Glomerular visceral epithelial cell (primary cell): ENCODE results near the gene CACNA2D3.

Source experiments
- DNase-seq: peaks from one replicate; pipeline ENCODE4 v3.0.0-alpha.2; 2016; ENCODE audit errors: extremely low spot score

Gene CACNA2D3

DNA sequence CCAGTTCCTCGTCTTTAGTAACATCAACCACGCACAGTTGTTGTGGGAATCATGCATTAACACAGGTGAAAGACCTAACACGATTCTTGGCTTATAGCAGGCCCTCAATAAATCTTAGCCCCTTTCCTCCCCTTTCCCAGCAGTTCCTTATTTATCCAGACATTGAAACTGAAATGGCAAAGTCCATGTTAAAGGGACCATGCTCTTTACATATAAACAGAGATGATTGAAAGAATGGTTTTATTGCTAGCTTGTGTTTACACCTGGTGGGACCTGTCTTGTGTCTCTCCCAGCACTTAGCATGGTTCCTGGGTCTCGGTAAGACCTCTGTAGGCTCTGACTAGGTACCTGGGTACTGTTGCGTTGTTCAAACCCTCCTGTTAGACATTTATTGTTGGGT lies 553.7 kb downstream of the CACNA2D3 start:
- DNase-seq, result no peak

DNA sequence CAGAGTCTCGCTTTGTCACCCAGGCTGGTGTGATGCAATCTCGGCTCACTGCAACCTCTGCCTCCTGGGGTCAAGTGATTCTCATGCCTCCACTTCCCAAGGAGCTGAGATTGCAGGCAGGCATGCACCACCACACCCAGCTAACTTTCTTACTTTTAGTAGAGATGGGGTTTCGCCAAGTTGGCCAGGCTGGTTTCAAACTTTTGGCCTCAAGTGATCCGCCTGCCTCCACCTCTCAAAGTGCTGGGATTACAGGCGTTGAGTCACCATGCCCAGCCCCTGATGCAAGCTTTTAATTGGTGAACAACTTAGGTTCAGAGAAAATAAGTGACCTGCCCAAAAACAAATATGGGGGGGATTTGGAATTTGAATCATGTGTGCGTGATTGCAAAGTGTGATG lies 559.4 kb downstream of the CACNA2D3 start:
- no peak for DNase-seq

DNA sequence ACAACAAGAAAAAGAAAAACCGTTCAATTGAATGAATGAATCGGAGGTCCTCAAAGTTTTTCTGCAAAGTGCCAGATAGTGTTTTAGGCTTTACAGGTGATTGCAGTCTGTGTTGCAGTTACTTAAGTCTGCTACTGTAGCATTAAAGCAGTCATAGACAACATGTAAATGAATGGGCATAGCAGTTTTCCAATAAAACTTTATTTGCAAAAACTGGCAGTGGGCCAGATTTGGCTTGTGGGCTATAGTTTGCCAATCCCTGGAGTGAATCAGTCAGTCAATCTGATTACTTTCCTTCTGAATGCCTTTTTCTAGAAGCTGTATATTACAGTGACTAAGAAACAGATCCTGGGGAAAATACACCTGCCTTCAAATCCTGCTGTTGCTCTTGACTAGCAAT lies 562.9 kb downstream of the CACNA2D3 start:
- DNase-seq, result no peak

DNA sequence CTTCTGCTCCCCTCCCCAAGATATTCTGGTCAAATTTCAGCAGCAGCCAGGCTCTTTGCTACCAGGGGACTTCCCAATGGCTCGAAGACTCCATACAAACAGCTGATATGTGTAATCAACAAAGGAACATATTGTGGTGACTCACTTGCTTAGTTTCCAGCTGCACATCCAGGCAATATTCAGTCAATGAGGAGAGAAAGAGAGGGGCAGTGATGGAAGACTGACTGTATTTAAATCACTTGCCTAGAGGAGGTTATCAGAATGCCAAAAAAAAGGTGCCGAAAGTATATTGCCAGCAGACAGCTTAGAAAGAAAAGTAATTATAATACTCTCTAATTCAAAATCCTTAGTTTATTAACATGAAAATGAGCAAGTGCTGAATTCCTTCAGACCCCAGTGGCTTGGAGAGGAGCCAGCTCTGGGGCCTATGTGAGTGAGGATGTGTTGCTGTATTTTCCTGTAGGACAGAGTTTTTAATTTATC lies 569.0 kb downstream of the CACNA2D3 start:
- DNase-seq, result peak; percentile 4

DNA sequence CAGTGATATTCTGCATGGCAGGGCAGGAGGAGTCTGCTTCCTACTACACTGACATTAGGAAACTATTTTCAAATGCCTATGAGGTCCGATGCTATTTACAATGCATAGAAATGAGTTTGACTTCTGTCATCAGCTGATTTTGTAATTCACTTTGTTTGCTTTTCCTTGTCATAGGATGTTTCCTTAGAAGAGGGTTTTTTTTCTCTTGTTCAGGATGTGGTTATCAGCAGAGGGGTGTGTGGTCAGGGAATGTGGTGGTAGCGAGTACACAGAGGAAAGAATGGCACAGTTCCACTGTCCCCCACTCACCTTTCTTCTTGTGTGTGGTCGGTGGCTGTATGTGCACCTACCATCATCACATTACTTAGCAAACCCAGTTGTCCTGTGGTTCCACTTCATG lies 574.0 kb downstream of the CACNA2D3 start:
- DNase-seq, result peak; percentile 2

DNA sequence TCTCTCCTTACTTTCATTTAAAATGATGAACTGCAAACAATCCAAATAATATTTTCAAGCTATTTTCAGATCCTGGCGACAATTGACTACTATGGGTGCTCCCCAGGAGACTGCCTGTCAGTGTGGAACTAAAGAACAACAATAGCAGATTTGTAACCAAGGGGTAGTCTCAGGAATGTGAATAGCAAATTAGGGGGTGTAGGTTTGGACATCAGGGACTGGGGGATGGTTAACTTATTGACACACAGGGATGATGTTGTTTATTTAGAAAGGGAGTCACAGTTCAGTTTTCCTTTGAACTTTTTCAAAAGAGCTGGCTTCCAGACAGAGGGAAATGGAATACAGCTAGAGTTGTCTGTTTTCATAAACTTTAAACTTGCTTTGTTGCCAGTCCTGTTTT lies 575.7 kb downstream of the CACNA2D3 start:
- no peak for DNase-seq

DNA sequence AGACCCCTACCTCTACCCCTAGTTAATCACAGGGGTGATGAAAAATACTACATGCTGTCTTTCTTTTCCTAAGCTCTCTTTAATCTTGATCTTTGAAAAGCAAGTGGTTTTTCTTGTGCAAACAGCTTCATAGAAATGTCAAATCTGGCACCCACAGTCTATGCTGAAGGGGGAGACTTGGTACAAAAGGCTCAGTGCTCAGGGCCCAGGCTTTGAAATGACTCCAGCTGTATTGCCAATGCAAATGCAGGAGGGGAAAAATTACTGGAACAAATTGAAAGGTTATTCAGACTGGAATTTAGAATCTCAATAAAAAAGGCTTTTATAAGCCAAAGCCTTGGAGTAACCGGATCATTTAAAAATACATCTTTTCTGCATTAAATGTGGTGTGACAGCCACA lies 581.6 kb downstream of the CACNA2D3 start:
- no peak for DNase-seq

DNA sequence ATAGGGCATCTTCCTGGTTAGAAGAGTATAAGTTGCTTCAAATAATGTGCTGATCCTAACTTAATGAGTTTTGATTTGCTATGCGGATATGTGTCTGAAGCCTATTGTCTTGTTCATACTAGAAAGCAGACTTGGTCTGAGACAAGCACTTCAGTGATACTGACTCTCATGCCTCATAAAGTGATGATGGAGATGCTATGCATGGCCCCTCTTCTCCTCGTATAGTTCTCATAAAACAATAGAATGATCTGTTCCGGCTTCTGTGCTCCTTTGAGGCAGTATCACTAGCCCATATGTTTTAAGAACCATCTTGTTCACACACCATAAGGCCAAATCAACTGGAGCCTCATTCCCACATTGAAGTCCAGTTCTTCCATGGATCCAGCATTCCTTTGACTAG lies 583.4 kb downstream of the CACNA2D3 start:
- DNase-seq, result no peak

DNA sequence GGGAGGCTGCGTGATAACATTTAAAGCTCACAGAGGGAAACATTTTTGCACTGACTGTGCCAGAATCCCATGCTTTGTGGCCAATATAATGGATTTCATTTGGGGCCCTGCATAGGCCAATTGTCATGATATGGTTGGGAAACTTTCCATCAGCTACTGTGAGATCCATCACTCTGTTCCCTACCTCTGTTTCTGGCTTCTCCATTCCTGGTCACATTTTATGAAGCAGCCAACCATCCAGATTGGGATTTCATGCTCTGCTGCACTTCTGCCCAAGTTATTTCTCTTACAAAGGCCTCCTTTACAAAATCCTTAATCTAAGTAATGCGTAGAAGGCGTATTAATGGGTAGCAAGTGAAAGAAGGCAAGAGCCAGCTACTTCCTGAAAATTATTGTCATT lies 584.4 kb downstream of the CACNA2D3 start:
- DNase-seq, result no peak

DNA sequence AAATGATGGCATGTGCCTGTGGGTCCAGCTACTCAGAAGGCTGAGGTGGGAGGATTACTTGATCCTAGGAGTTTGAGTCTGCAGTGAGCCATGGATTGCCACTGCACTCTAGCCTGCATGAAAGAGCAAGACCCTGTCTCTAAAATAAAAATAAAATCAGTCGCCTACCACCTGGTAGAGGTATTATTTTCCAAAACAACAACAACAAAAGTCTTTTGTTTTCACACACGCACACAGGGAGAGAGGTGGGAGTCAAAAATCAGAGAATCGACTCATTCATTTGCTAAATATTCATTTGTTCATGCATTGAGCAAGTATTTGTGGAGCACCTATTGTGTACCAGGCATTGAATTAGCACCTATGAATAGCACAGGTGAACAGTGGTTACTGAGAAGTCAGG lies 587.4 kb downstream of the CACNA2D3 start:
- no peak for DNase-seq

DNA sequence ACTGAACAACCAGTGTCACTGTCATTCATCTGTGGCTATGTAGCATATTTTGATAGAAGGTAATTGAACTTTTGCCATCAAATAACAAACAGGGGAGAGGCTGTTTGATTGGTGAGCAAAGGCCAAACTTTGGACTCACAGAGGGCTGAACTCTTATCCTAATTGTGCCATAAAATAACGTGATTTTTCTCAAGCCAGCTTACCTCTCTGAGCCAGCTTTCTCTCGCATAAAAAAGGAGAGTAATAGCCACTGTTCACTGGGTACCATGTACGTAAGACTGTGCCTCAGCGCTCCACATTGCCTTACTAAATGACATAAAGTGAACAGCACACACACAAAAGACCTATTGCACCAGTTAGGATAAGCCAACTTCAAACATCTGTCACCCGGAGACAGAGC lies 588.6 kb downstream of the CACNA2D3 start:
- no peak for DNase-seq

DNA sequence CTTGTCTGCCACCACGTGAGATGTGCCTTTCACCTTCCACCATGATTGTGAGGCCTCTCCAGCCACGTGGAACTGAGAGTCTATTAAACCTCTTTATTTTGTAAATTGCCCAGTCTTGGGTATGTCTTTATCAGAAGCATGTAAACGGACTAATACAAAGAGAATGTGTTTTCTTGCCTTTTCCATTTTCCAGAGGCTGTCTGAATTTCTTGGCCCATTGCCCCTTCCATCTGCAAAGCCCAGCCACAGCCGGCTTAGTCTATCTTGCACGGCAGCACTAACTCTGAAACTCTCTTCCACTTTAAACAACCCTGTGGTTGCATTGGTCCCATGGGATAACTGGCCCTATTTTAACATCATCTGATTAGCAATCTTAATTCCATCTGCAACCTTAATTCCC lies 590.2 kb downstream of the CACNA2D3 start:
- DNase-seq, result no peak

DNA sequence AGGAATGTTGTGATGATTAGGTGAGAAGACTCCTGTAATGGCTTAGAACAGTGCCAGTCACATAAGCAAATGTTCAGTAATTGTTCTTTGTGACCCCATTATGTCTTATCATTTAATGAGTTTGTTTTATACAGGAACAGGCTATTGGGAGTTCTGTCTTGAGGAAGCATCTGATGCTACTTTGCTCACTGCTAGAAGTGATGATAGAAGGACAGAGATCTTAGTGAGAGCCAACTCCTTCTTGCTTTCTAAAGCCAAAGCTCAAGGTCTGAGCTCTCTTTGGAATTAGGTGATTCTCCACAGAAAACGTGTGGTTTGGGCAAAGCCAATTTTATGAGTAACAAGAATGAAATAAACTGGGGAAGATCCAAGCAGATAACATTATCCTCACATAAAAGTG lies 590.7 kb downstream of the CACNA2D3 start:
- no peak for DNase-seq

DNA sequence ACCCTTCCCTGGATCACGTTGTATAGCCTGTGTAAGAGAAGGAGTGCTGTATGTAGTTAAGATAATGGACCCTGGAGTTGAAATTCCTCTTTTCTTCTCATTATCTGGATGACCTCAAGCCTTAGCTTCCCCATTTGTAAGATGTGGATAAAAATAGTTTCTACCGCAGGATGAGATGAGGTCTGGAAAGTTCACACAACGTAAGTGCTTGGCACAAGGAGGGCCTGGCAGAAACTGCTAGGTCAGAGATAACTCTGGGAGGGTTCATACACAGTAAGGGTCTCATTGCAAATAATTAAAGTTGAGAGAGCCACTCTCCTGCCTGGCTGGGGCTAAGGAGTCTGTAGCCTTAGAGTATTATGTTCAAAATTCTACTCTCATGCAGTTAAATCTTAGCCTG lies 591.1 kb downstream of the CACNA2D3 start:
- DNase-seq, result no peak

DNA sequence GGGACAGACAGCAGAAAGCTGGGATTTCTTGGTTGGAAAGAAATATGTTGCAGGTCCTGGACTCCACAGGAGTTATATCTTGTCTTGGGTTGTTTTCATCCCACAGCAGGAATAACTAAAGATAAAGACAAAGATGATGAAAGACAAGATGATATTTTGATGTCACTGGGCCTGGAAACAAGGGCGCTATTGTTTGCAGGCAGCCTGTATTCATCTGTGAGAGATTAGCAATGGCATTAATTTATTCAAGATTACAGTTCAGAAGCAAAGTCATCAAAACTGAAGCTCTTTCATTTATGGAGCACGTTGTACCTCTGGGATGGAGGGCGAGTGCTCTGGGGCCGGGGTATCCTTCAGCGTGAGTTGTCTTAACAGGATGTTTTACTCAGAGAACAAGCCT lies 591.7 kb downstream of the CACNA2D3 start:
- DNase-seq, result no peak

DNA sequence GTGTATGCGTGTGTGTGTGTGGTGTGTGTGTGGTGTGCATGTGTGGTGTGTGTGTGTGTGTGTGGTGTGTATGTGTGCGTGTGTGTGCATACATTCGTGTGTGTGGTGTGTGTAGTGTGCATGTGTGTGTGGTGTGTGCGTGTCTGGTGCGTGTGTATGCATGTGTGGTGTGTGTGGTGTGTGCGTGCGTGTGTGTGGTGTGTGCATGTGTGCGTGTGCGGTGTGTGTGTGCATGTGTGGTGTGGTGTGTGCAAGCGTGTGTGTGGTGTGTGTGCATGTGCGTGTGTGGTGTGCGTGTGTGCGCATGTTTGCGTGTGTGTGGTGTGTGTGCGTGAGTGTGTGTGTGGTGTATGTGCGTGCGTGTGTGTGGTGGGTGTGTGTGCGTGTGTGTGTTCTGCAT lies 595.2 kb downstream of the CACNA2D3 start:
- no peak for DNase-seq

DNA sequence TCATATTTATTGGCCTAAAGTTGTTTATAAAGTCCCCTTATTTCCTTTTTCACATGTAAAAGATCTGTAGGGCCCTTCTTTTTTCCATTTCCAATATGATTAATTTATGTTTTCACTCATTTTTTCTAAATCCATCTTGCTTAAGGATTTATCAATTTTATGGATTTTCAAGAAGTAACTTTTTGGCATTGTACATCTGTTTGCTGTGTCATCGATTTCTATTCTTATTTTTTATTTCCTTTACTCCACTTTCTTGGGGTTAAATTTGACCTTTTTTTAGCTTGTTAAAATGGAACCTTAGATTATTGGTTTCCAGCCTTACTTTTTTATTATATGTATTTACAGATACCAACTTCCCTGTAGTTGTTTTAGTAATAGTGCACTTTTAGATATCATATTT lies 597.6 kb downstream of the CACNA2D3 start:
- no peak for DNase-seq

DNA sequence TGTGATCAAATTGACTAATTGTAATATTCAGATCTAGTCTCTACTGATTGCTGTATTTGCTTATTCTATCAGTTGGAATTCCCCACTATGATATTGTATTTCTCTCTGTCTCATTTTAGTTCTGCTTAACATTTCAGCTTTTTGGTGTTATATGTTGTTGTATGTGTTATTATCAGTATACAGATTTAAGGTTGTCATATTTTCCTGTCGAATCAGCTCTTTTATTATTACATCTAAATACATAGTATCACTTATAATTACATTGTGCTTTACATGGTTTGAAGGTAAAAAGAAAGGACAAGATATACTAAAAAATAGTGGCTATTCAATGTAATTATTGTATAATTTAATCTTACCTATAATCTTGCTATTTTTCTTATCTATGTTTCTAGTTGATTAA lies 598.3 kb downstream of the CACNA2D3 start:
- no peak for DNase-seq

DNA sequence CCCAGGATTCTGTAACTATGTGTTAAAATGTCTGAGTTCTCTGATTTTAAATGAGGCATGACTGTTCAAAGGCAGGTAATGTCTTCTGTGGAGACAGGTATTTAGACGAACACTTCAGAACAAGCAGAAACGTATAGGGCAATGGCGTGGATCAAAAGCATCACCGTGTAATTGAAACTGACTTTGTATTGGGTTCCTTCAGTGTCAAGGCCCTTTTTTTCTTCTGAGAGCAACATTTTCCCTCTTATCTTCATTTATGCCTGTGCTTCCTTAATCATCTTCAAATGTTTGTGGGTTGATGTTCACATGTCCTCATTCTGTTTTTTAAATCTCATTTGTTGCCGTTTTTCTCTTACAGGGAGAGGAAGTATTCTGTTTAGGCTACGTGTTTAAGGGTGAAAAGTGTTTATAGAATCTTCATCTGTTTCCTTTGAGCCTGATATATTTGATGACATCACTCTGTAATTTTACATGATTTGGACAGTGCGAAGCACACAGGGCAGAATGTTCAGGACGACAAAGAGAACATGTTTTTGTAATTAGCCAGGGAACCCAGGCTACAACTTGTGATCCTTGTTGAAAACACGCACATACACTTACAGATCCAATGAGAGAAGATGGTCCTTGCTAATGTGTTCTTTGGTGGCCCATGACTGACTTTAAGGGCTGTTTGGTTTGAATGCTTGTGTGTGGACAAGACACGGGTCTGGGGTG lies 609.5 kb downstream of the CACNA2D3 start:
- no peak for DNase-seq

DNA sequence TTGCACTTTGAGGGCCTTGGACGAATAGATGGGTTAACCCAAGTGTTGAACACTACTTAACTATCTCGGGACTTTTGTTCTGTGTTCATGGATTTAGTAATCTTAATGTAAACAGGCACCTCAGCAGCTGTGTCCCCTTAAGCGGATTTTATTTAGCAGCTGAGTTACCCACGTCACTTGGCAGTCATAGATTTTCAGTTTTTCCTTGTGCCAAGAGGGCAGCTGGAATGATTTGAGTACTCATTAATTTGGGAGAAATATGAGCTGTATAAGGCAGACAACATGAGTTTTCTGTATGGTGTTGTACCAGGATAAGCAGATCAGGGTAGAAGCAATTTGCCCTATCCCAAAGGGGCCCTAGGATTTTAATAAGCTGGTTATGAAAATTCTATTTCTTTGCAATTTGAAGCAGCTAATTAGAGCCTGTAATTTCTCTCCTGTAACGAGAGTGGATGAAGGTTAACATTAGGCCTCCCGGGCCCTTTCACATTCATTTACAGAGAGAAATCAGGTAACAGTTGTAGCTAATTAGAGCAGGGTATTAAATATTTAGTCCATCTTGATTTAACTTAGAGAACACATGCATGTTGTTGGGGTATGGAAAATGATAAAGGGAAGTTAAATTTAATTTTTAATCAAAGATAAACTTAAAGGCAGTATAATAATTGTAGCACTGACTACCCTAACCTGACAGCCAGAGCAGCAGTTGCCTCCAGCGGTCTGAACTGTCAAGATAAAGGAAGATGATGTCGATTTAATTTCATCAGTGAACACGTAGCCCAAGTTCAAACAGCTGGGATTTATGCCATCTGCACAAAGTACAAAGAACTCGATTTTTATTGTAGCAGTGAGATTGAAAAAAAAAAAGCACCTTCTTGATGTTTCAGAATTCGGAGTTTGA lies 611.0 kb downstream of the CACNA2D3 start:
- DNase-seq, result no peak

DNA sequence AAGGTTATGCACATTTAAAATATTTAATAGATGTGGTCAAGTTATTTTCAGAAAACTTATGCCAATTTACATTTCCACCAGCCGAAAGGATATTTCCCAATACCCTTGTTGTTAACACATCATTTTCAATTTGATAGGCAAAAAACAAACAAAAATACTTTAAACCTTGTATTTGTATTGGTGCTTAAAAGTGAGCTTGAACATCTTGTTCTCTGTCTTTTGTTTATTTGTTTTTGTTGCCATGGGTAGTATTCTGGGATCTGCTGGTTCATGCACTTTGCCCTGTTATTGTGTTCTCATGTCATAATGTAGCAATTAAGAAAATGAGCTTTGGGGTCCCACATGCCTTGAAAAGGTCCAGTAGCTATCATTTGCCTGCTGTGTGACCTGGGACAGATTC lies 614.1 kb downstream of the CACNA2D3 start:
- no peak for DNase-seq

DNA sequence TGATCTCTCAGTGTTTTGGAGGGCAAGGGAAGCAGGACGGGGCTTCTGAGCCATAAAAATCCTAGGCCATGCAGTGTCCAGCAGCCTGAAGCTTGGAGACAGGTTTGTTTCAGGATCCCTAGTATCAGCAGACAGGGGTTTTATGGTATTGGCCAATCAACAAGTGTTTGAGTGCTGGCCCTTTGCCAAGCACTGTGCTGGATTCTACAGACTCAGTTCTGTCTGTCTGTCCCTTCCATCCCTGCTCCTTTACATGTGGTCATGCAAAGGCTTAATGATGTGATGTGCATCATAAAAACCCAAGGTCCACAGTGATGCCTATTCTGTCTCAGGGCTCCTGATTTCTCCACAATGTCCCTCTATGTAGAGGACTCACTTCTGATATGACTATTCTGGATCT lies 621.4 kb downstream of the CACNA2D3 start:
- DNase-seq, result no peak

DNA sequence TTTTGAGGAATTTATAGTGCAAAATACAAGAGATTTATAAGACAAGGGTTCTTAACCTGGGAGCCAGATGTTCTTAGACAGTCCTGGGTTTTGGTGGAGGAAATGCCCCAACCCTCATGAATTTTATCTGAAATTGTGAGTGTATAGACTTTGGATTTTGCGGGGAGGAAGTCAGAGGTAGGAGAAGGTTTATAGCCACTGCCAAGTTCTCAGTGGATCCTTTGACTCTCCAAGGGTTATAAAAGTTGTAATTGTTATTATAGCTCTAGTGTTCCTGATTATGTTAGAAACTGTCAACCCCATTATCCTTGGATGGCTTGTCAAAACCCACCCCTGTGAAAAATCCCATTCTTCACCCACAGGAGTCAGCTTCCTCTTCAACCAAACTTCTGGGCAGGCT lies 621.9 kb downstream of the CACNA2D3 start:
- no peak for DNase-seq
